Endothelial cell of umbilical vein (primary cell): Measurements from ENCODE around the gene PIK3R1. TPM values are rescaled to one million over a fixed set of nuclear protein-coding genes. Genes with fewer than 3 reads are reported as not detected.

Experiments
- BruUV-seq: library from RNA; stranded (reverse); fragments of 400-500 nt; replicated peaks from 2 replicates; lab custom pipeline; 2021; lab: Mats Ljungman, UMichigan
- CTCF ChIA-PET: fragments of 300-600, 350-600 bp; sonication (Branson Sonifier 250); formaldehyde crosslinking; loops from one replicate; lab custom pipeline; 2021; ENCODE audit warnings: antibody characterized with exemption, inconsistent platforms; lab: Charles Lee
- POLR2A ChIA-PET: fragments of 300-600, 350-600 bp; sonication (Branson Sonifier 250); formaldehyde crosslinking; loops from one replicate; lab custom pipeline; 2021; ENCODE audit warnings: antibody characterized with exemption, inconsistent platforms; lab: Charles Lee
- DNase-seq: peaks from one replicate; pipeline ENCODE4 v3.0.0-alpha.2; 2011; ENCODE audit warnings: low read depth, low spot score
- FAIRE-seq: peaks from 2 replicates; lab custom pipeline; 2011; peaks lifted over from hg19 to GRCh38; lab: Jason Lieb, UNC
- H2AFZ ChIP-seq: 2 replicates; pipeline ENCODE4 v1.6.0; 2012; ENCODE audit warnings: low read depth, low read length, control low read depth, inconsistent platforms
- H3K27ac ChIP-seq: 2 replicates; pipeline ENCODE4 v1.5.1; 2011; ENCODE audit warnings: low read depth, mild to moderate bottlenecking, control low read depth, low read length, moderate library complexity; ENCODE audit not compliant: insufficient read depth
- H3K27me3 ChIP-seq, 2 experiments: 2 replicates each; pipeline versions ENCODE4 v1.6.0 to v1.6.1; 2011; ENCODE audit warnings: low read length in 2 of 2, mixed read lengths in 1 of 2; ENCODE audit not compliant: control insufficient read depth in 2 of 2, insufficient read depth in 2 of 2
- H3K36me3 ChIP-seq, 2 experiments: 2 replicates in 1 of 2; 3 replicates in 1 of 2; pipeline ENCODE4 v1.5.1; 2011; ENCODE audit warnings: low read length in 2 of 2, mild to moderate bottlenecking in 1 of 2, moderate library complexity in 1 of 2; ENCODE audit not compliant: control insufficient read depth in 2 of 2, insufficient read depth in 2 of 2; ENCODE audit errors: extremely low read depth in 1 of 2
- H3K4me1 ChIP-seq: 3 replicates; pipeline ENCODE4 v1.5.1; 2011; ENCODE audit warnings: mild to moderate bottlenecking, low read length; ENCODE audit not compliant: control insufficient read depth, insufficient read depth; ENCODE audit errors: extremely low read depth
- H3K4me2 ChIP-seq: 2 replicates; pipeline ENCODE4 v1.6.1; 2011; ENCODE audit warnings: low read length, control low read depth, mixed read lengths; ENCODE audit not compliant: insufficient read depth
- H3K4me3 ChIP-seq, 3 experiments: fragments of 200-600 bp in 1 of 3; sonication (generic), shearing (Covaris generic) in 1 of 3; replicated peaks in 1 of 3; 2 replicates each; pipeline ENCODE4 v1.5.1; 2011 to 2016; ENCODE audit warnings: control low read depth in 3 of 3, low read length in 3 of 3, mild to moderate bottlenecking in 2 of 3, inconsistent platforms in 1 of 3, low read depth in 1 of 3, moderate library complexity in 1 of 3; ENCODE audit not compliant: insufficient read depth in 1 of 3
- H3K79me2 ChIP-seq: 2 replicates; pipeline ENCODE4 v1.6.0; 2012; ENCODE audit warnings: low read length, inconsistent platforms; ENCODE audit not compliant: control insufficient read depth, insufficient read depth
- H3K9ac ChIP-seq: replicated peaks from 2 replicates; pipeline ENCODE3; 2011; ENCODE audit warnings: low read length, control low read depth; ENCODE audit not compliant: insufficient read depth; ENCODE audit errors: extremely low read depth
- H3K9me1 ChIP-seq: replicated peaks from 3 replicates; pipeline ENCODE4 v1.6.0; 2011; ENCODE audit warnings: mild to moderate bottlenecking, low read length; ENCODE audit not compliant: control insufficient read depth, insufficient read depth; ENCODE audit errors: extremely low read depth
- H3K9me3 ChIP-seq: replicated peaks from 2 replicates; pipeline ENCODE4 v1.5.1; 2012; ENCODE audit warnings: low read length, inconsistent platforms; ENCODE audit not compliant: control insufficient read depth, insufficient read depth
- H4K20me1 ChIP-seq: replicated peaks from 2 replicates; pipeline ENCODE3; 2011; ENCODE audit warnings: mild to moderate bottlenecking, low read length; ENCODE audit not compliant: control insufficient read depth, insufficient read depth; ENCODE audit errors: extremely low read depth
- EZH2 ChIP-seq: IDR thresholded peaks from 2 replicates; pipeline ENCODE4 v1.6.1; 2012; ENCODE audit warnings: borderline replicate concordance, low read depth, mild to moderate bottlenecking, moderate library complexity, low read length, inconsistent platforms; ENCODE audit not compliant: severe bottlenecking
- FOS ChIP-seq: IDR thresholded peaks from 2 replicates; pipeline ENCODE4 v1.6.1; 2011; ENCODE audit warnings: mild to moderate bottlenecking, low read length, moderate library complexity, borderline replicate concordance; ENCODE audit not compliant: insufficient read depth
- GATA2 ChIP-seq: IDR thresholded peaks from 2 replicates; pipeline ENCODE4 v1.7.0; 2011; ENCODE audit warnings: low read depth, mild to moderate bottlenecking, moderate library complexity, mixed read lengths, low read length; ENCODE audit not compliant: insufficient read length, insufficient read depth
- JUN ChIP-seq: IDR thresholded peaks from 2 replicates; pipeline ENCODE4 v1.6.1; 2011; ENCODE audit warnings: borderline replicate concordance, low read depth; ENCODE audit not compliant: insufficient read length, insufficient read depth
- MAX ChIP-seq: IDR thresholded peaks from 2 replicates; pipeline ENCODE4 v1.6.1; 2011; ENCODE audit not compliant: insufficient read depth, insufficient read length
- MYC ChIP-seq: IDR thresholded peaks from one replicate; pipeline ENCODE4 v1.6.1; 2011; ENCODE audit warnings: mild to moderate bottlenecking, low read depth, low read length
- POLR2A ChIP-seq: IDR thresholded peaks from 2 replicates; pipeline ENCODE4 v1.6.1; 2012; ENCODE audit warnings: low read depth, mild to moderate bottlenecking, control low read depth, low read length
- POLR2AphosphoS5 ChIP-seq: IDR thresholded peaks from 2 replicates; pipeline ENCODE4 v1.6.1; 2012; ENCODE audit warnings: low read depth, mild to moderate bottlenecking, control low read depth, low read length, moderate library complexity; ENCODE audit not compliant: insufficient read depth
- dilution Hi-C: fragments of 300-500 bp; cut with MboI; formaldehyde crosslinking; loops from one replicate; pipeline ENCODE4 v1.15.0; 2019; ENCODE audit warnings: low sequenced_read_pairs; ENCODE audit not compliant: extremely low pct_ligation_motif_present
- intact Hi-C: fragments of 100-400 bp; cut with micrococcal nuclease; formaldehyde crosslinking; loops from one replicate; pipeline ENCODE4 v1.10.0; 2022
- polyA plus RNA-seq, 4 experiments: library from polyadenylated mRNA; depleted of rRNA in 3 of 4; stranded (reverse) in 3 of 4; unstranded in 1 of 4; fragments of >200 nt; gene quantifications; 2 replicates each; pipeline versions ENCODE4 v1.2.1 to v1.2.3, GENCODE V29; 2011 to 2012; ENCODE audit warnings: missing spikeins in 1 of 4
- total RNA-seq: library from RNA; stranded (reverse); gene quantifications from 2 replicates; pipeline ENCODE4 v1.2.3, GENCODE V29; 2021
- TF ChIP-seq, protein P1 (sequence below), 2 donors: IDR thresholded peaks; 1 replicate in 1 of 2; 2 replicates in 1 of 2; pipeline ENCODE4 v1.5.1; 2011; ENCODE audit warnings: low read length in 2 of 2, mild to moderate bottlenecking in 2 of 2, moderate library complexity in 2 of 2, control low read depth in 1 of 2, inconsistent platforms in 1 of 2, low read depth in 1 of 2; ENCODE audit not compliant: insufficient read depth in 1 of 2; ENCODE audit errors: extremely low read depth in 1 of 2

The PIK3R1 gene
- total and polyA plus RNA-seq, 2 donors (not counting 3 experiments of a cell fraction or from before 2014, with no cell fraction given): 2.8 to 30.0 TPM

DNA sequence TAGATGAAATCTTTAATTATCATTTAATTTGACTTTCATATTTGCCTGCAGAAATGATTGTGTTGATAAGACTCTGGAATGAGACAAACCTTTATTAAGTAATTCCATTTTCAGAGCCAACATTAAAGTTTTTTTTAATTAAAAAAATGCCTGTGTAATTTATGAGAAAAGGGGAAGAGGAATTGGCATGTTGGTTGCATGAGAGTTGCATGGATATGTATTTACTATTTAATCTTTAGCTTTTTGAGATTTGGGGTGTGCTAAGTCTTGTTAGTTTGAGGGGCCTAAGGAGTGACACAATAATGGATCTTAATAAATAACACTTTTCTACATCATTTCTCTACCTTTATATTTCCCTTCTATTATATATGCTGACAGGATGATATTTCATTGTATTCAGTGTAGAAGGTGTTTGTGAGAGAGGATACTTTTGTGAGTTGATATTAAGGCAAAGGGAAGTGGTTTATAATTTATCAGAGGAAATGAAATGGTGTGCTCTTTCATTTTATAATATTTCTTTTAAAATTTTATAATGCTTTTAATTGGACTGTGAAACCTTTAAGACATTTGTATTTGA, 54.9 kb downstream of the PIK3R1 start:
- peaks cover 13% of the 10 kb centered on the region for H3K79me2 ChIP-seq
- BruUV-seq: no TSS peak

More for the DNA sequence above, 54.9 kb downstream of the PIK3R1 start:
- ChIA-PET POLR2A (no interaction called here), CTCF (interaction anchor here (0.9 to 5.3 kb wide), 6 partner anchors 12 to 1106 kb away, joined by 3 to 54 read pairs (median 9); no protein-coding TSS in a partner anchor)
- FAIRE-seq: no peak
- Histone ChIP-seq H4K20me1 (peaks cover 3% of the 10 kb centered on the region), H3K4me1 (no peaks in the 10 kb centered on the region), H3K9me1 (no peaks in the 10 kb centered on the region), H3K9ac (no peak overlapping the region), H3K27me3 (no peaks in the 10 kb centered on the region), H3K4me2 (no peak overlapping the region), H3K9me3 (no peaks in the 10 kb centered on the region), H3K27ac (no peak overlapping the region), H2AFZ (no peak overlapping the region), H3K36me3 (peaks cover 0 to 12% of the 10 kb centered on the region in 2 experiments), H3K4me3 (no peak overlapping the region)
- dilution Hi-C loops: loop anchor here (25.0 kb wide), 1 partner anchor 1108 kb away; no protein-coding TSS in a partner anchor
- DNase-seq: no peak
- intact Hi-C loops: no loop called here
- TF ChIP-seq MAX: no peak
- no peak for TF ChIP-seq MYC
- TF ChIP-seq JUN: no peak
- no peak for TF ChIP-seq EZH2
- no peak for TF ChIP-seq POLR2A
- TF ChIP-seq GATA2: no peak
- no peak for TF ChIP-seq POLR2AphosphoS5
- TF ChIP-seq FOS: no peak
- TF ChIP-seq, protein P1, sequence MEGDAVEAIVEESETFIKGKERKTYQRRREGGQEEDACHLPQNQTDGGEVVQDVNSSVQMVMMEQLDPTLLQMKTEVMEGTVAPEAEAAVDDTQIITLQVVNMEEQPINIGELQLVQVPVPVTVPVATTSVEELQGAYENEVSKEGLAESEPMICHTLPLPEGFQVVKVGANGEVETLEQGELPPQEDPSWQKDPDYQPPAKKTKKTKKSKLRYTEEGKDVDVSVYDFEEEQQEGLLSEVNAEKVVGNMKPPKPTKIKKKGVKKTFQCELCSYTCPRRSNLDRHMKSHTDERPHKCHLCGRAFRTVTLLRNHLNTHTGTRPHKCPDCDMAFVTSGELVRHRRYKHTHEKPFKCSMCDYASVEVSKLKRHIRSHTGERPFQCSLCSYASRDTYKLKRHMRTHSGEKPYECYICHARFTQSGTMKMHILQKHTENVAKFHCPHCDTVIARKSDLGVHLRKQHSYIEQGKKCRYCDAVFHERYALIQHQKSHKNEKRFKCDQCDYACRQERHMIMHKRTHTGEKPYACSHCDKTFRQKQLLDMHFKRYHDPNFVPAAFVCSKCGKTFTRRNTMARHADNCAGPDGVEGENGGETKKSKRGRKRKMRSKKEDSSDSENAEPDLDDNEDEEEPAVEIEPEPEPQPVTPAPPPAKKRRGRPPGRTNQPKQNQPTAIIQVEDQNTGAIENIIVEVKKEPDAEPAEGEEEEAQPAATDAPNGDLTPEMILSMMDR (IDR thresholded peaks at IDR 0.05; ENCODE audit: extremely low read depth in 1 of 2, insufficient read depth in 1 of 2, low read depth in 1 of 2, low read length in 2 of 2): no peak
